ENCODE measurements around the gene RNF212.

RNF212 gene

DNA sequence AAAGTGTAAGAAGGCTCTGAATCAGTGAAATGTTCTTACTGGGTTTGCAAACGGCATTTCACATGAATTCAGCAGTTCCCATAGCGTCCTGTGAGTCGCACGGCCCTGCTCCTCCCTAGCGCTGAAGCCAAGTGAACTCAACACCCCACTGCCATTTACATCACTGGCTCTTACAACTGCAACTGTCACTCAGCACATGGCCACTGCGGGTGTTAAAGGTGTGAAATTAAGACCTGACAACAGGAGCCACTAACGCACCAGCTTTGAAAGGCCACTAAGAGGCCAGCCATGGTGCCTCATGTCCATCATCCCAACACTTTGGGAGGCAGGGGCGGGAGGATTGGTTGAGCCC, 31.7 kb downstream of the RNF212 start:
- TF ChIP-seq REST (IDR thresholded peaks at IDR 0.05; ENCODE audit: insufficient read depth in 1 of 2, low read depth in 2 of 2, low read length in 2 of 2) = no peak
- no peak for TF ChIP-seq FOXP2 (optimal IDR thresholded peaks at IDR 0.05; ENCODE audit: borderline replicate concordance, extremely low read depth, extremely low read length, insufficient read depth)
- TF ChIP-seq TAF1 (IDR thresholded peaks at IDR 0.05; ENCODE audit: borderline replicate concordance, insufficient read depth, low read length) = no peak
- no peak for TF ChIP-seq SIN3A (IDR thresholded peaks at IDR 0.05; ENCODE audit: borderline replicate concordance, insufficient read depth, low read length)
- no peak for TF ChIP-seq POLR2AphosphoS5 (IDR thresholded peaks at IDR 0.05; ENCODE audit: low read depth, low read length)

GRCh38 chr4:1080961-1081688, 32.2 kb downstream of the RNF212 start:
- TF ChIP-seq REST (IDR thresholded peaks at IDR 0.05; ENCODE audit: insufficient read depth in 1 of 2, low read depth in 2 of 2, low read length in 2 of 2) = no peak
- TF ChIP-seq SIN3A (IDR thresholded peaks at IDR 0.05; ENCODE audit: borderline replicate concordance, insufficient read depth, low read length) = no peak
- TF ChIP-seq FOXP2 (optimal IDR thresholded peaks at IDR 0.05; ENCODE audit: borderline replicate concordance, extremely low read depth, extremely low read length, insufficient read depth) = no peak
- no peak for TF ChIP-seq POLR2AphosphoS5 (IDR thresholded peaks at IDR 0.05; ENCODE audit: low read depth, low read length)
- TF ChIP-seq TAF1 (IDR thresholded peaks at IDR 0.05; ENCODE audit: borderline replicate concordance, insufficient read depth, low read length) = no peak

GRCh38 chr4:1080432-1080831, 32.9 kb downstream of the RNF212 start:
- TF ChIP-seq TAF1 (IDR thresholded peaks at IDR 0.05; ENCODE audit: borderline replicate concordance, insufficient read depth, low read length) (no peak), POLR2AphosphoS5 (IDR thresholded peaks at IDR 0.05; ENCODE audit: low read depth, low read length) (no peak), SIN3A (IDR thresholded peaks at IDR 0.05; ENCODE audit: borderline replicate concordance, insufficient read depth, low read length) (no peak), REST (IDR thresholded peaks at IDR 0.05; ENCODE audit: insufficient read depth in 1 of 2, low read depth in 2 of 2, low read length in 2 of 2) (no peak), FOXP2 (optimal IDR thresholded peaks at IDR 0.05; ENCODE audit: borderline replicate concordance, extremely low read depth, extremely low read length, insufficient read depth) (no peak)

DNA sequence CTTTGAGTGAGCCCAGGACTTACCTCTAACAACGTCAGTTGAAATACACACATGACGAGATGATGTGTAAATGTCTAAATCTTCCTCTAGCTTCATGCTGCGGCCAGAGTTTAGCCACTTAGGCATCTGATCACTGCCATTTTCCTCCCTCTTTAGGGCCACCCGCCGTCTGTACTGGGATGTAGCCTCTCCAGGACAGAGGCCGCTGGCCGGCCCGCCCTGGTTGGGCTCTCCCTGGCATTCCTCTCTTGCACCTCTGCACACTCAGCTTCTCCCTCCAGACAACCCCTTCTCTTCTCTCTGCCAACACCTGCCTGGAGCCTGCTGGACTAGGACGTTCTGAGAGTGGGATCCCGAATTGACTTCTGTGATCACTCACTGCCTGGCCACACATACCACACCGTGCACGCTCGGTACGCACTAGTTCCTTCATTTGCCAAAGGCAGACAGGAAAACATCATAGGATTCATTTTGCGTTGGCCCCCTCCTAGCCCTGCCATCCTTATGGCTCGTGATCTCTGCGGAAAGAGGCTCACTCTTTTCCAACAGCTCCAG, 33.6 kb downstream of the RNF212 start:
- TF ChIP-seq TAF1 (IDR thresholded peaks at IDR 0.05; ENCODE audit: borderline replicate concordance, insufficient read depth, low read length) (no peak), POLR2AphosphoS5 (IDR thresholded peaks at IDR 0.05; ENCODE audit: low read depth, low read length) (no peak)

DNA sequence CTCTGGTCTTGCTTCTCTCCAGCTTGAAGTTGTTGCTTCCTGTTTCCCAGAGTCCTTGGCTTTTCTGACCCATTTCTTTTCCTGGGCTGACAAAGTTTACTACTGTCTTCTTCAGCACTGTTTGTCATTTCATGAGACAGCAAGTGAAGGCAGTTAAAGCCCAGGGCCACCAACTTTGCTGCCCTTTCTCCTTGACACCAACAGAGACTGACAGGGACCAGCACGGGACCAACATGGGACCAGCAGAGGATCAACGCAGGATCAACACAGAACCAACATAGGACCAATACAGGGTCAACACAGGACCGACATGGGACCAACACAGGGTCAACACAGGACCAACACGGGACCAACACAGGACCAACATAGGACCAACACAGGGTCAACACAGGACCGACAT, 34.9 kb downstream of the RNF212 start:
- TF ChIP-seq FOXP2 (optimal IDR thresholded peaks at IDR 0.05; ENCODE audit: borderline replicate concordance, extremely low read depth, extremely low read length, insufficient read depth) (no peak), REST (IDR thresholded peaks at IDR 0.05; ENCODE audit: insufficient read depth in 1 of 2, low read depth in 2 of 2, low read length in 2 of 2) (no peak), POLR2AphosphoS5 (IDR thresholded peaks at IDR 0.05; ENCODE audit: low read depth, low read length) (no peak), TAF1 (IDR thresholded peaks at IDR 0.05; ENCODE audit: borderline replicate concordance, insufficient read depth, low read length) (no peak), SIN3A (IDR thresholded peaks at IDR 0.05; ENCODE audit: borderline replicate concordance, insufficient read depth, low read length) (no peak)
